GM12801 (cell line): ENCODE data around the gene KCNQ1OT1.

ENCODE experiments used
- CTCF ChIP-seq: IDR thresholded peaks from one replicate; pipeline ENCODE4 v1.5.1; 2011; ENCODE audit warnings: control low read depth; ENCODE audit not compliant: insufficient read length; ENCODE audit errors: extremely low read depth

Gene KCNQ1OT1

GRCh38 chr11:2683806-2684205 is 16.0 kb downstream of the KCNQ1OT1 start:
- no peak for TF ChIP-seq CTCF

GRCh38 chr11:2681408-2682145 is 18.2 kb downstream of the KCNQ1OT1 start:
- TF ChIP-seq CTCF = no peak

GRCh38 chr11:2679011-2679676 is 20.6 kb downstream of the KCNQ1OT1 start:
- no peak for TF ChIP-seq CTCF

GRCh38 chr11:2678396-2678795 is 21.4 kb downstream of the KCNQ1OT1 start:
- no peak for TF ChIP-seq CTCF

GRCh38 chr11:2677127-2677526 is 22.7 kb downstream of the KCNQ1OT1 start:
- TF ChIP-seq CTCF = no peak

GRCh38 chr11:2675540-2675939 is 24.3 kb downstream of the KCNQ1OT1 start:
- TF ChIP-seq CTCF = no peak

GRCh38 chr11:2674658-2675131 is 25.1 kb downstream of the KCNQ1OT1 start:
- TF ChIP-seq CTCF = no peak
